GM12874 (cell line): ENCODE data around the gene ADGRA3.

Experiments used
- TF ChIP-seq, protein P1 (sequence below): IDR thresholded peaks from 2 replicates; pipeline ENCODE4 v1.5.1; 2011; ENCODE audit warnings: low read depth, mild to moderate bottlenecking, control low read depth, low read length, moderate library complexity; ENCODE audit not compliant: insufficient read depth

The ADGRA3 gene

DNA sequence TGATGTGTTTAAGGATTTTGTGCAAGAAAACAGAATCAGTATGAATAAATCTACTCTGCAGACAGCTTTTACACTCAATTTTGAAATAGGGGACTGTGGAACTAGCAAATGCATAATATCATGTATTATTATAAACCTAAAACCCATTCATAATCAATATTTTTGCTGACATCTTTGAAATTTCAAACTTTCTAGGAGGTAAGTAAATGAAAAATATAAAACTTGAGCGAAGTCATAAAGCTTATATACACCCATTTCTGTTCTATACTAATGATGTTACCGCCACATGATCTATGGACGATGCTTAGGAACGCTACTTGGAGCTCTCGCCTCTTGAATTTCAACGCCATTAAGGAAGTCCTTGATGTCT, 38.1 kb downstream of the ADGRA3 start:
- TF ChIP-seq, protein P1, sequence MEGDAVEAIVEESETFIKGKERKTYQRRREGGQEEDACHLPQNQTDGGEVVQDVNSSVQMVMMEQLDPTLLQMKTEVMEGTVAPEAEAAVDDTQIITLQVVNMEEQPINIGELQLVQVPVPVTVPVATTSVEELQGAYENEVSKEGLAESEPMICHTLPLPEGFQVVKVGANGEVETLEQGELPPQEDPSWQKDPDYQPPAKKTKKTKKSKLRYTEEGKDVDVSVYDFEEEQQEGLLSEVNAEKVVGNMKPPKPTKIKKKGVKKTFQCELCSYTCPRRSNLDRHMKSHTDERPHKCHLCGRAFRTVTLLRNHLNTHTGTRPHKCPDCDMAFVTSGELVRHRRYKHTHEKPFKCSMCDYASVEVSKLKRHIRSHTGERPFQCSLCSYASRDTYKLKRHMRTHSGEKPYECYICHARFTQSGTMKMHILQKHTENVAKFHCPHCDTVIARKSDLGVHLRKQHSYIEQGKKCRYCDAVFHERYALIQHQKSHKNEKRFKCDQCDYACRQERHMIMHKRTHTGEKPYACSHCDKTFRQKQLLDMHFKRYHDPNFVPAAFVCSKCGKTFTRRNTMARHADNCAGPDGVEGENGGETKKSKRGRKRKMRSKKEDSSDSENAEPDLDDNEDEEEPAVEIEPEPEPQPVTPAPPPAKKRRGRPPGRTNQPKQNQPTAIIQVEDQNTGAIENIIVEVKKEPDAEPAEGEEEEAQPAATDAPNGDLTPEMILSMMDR: no peak

- TF ChIP-seq, protein P1: no peak
Measured at GRCh38 chr4:22477136-22477812, 38.6 kb downstream of the ADGRA3 start.

DNA sequence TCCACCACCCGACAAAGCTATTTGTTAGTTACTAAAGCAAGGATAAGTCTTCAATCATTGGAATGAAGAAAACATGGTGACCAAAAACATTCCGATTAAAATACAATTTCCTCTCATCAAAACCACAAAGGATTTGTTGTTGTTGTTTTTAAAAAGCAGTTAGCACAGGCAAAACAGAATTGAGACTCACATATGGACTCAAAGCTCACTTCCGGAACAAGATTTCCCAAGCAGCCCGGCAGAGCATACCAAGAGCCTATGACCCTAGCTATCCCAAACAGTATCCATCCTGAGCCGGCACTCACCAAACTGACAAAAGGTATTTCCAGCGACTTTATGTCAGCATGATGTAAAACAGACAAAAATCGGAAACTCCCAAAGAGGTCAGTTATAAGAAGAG, 39.9 kb downstream of the ADGRA3 start:
- TF ChIP-seq, protein P1: no peak

GRCh38 chr4:22474636-22475310, 41.1 kb downstream of the ADGRA3 start:
- TF ChIP-seq, protein P1: no peak

- TF ChIP-seq, protein P1: no peak
Measured at GRCh38 chr4:22473268-22473667, 42.6 kb downstream of the ADGRA3 start.

- TF ChIP-seq, protein P1: no peak
Measured at GRCh38 chr4:22471999-22472461, 43.8 kb downstream of the ADGRA3 start.

- TF ChIP-seq, protein P1: no peak
Measured at GRCh38 chr4:22471419-22471818, 44.4 kb downstream of the ADGRA3 start.
